GM21786 (cell line): ENCODE results near the gene AGMO.

Source experiments
- ATAC-seq: cut with Tn5 transposase; IDR thresholded peaks from one replicate; pipeline ENCODE4 v1.9.1; 2021; ENCODE audit not compliant: unreplicated experiment

Gene AGMO

DNA sequence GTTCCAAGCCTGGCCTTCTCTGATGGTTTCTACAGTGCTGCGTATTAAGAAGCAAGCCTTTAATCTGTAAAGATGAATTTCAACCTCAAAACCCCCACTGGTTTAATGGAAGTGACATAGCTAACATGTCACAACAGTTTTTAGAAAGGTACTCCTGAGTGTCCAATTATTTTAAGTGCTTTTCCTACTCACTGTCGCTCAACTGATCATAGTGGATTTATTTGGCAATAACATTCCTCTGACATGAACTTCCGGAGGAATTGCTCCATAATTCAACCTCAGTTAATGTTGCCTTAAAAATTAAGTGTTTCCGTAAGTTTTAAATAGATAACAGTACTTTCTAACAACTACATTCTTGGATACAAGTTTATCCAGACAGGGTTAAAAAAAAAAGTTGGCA is 57.5 kb downstream of the AGMO start:
- no peak for ATAC-seq

DNA sequence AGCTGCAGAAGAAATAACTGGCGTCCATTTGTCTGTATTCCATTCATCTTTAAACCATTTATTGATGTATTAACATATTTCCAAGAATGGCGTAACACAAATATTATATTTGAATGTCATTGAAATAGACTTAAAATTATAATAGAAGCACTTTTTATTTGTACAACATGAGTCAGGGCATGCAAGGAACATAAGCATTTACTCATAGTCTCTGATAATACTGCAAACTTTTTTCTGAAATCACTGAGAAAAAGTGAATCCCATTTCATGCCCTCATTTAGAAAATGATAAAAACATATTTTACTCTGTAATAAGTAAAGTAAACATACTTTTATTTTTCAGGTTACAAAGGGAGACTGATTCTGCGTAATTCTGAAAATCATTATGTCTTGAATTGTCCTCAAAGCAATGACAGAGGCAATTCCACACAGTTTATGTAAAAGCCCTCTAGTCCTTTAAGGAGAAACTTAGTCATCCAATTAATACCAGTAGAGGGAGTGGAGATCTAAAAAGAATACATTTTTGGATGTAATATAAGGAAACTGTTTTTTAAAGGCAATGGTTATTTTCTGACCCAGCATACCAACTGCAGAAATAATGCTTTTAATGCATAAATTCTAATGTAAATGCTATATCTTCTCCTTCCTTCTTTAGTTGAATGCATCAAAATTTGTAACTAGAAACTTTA is 58.1 kb downstream of the AGMO start:
- ATAC-seq = no peak

DNA sequence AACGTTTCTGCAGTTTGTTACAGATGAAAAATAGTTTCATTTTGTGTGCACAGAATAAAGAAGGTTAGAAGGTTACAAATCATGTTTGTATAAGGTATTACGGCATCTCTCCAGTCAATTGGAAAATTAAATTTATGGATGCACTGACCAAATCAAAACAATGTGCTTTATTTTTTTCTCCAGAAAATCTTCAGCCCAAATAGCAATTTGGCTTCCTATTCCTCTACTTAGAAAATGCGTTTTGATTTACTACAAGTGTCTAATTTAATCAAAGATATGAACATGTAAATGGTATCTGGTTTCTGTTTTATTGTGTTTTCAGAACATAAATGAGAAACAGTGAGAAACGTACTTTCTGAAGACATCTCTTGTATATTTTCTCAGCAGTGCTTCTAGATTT is 63.4 kb downstream of the AGMO start:
- ATAC-seq = no peak

DNA sequence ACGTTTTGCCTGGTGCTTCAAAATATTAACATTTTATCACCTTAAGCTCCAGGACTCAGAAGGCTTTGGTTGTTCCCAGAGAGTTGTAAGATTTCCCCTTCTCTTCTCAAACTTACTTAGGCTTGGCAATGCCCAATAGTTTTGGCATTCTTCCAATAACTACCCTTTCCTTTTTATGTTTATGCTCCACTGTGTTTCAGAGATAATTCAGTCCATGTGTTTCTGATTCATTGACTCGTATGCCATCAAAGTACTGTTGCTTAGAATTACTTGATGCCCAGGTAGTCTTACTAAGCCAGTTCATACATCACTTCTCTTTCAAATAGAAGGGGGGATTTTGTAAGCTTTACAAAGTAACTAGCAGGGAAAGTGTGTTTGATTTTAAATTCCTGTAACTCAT is 66.6 kb downstream of the AGMO start:
- ATAC-seq = no peak

DNA sequence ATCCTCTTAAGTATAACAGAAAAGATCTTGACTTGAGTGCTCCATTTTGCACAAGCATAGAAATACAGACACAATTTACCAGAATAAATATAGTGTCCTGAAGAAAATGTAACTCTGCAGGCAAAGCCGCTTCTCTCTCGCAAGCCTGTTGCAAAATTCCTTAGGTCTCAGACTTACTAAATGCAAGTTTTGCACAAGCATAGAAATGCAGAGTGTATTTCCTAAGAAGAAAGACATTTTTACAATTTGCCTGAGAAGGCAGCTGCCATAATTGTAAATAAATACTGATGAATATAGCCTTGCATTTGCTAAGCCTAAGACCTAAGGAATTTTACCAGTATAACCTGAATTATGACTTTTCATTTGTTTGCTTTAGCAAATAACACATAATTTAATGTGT is 67.1 kb downstream of the AGMO start:
- ATAC-seq = no peak

DNA sequence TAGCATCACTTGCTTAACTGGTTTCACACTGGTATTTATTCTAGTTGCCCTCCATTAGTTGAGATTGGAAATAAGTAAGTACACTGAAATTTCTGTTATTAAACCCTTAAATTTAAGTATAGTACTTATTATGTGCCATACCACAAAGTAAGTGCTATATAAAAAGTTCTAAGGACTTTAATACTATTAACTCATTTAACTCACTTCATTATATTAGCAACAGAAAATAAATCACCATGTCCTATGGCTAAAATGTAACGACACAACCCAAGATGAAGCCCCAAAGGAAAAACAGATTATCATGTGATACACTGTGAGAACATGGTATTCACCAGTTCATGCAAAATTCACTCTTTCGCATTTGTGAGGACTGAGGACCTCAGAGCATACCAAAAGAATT is 70.5 kb downstream of the AGMO start:
- no peak for ATAC-seq

DNA sequence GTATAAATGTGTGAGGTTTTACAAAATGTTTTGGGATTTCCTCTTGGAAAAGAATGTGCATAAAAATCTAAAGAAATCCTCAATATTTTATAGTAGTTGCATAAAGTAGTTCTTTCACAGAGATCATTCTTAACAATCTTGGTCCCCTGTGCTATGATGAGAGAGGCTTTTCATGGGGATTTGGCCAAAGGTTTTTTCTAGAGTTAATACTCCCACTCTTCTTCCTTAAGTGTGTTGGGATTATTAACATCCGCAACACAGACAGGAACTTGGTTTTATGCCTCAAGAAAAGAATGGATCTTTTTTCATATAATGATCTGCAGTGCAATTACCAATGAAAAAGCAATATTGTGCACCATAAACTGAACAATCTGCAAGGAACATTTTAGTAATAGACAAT is 71.5 kb downstream of the AGMO start:
- no peak for ATAC-seq

DNA sequence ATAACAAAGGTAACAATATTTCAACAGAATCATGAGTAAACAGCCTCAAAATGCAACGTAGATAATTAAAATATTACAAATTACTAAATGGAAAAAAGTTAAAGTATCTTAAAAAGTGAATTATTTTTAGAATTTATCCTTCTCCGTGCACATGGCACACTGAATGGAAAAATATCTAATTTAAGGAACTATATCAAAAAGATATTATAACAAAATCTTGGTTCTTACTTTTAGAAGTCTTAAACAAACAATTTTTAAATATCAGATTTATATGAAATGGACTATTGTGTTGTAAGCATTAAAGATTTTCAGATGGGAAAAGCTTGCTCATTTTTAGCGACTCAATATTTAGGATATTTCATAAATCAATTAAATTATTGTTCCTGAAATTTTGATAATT is 72.0 kb downstream of the AGMO start:
- no peak for ATAC-seq

DNA sequence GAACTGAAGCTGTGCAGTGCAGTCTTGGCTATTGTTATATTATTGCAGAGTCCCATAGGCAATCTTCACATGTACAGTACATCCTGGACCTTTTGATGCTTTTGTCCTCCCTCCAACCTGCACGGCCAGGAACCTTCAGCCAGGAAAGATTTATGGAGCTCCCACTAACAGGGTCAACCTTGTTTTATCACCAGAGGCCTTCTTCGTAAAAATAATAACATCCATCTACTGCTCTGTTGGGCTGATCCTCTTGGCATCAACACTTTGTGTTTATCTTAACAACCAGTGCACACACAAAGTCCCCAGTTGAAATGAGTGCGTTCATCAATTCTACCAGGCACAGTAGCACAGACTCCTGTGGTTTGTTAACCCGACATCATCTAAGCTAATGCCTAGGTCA is 72.4 kb downstream of the AGMO start:
- ATAC-seq = no peak

DNA sequence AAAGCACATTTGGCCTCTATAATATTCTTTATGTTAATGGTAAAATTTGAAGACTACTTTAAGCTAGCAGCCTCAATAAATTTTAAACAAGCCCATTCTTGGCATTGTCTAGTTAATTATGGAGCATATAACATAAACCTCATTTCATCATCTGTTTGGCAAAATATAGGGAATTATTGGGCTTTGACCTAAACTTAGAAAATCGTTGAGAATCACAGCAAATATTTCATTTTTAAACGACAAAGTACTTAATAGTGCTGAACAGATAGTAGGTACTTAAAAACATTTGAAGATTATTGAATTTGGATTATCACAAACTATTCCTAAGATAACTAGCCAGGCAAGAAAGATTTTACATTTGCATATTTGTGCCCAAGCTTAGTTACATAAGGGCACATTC is 73.4 kb downstream of the AGMO start:
- ATAC-seq = no peak

DNA sequence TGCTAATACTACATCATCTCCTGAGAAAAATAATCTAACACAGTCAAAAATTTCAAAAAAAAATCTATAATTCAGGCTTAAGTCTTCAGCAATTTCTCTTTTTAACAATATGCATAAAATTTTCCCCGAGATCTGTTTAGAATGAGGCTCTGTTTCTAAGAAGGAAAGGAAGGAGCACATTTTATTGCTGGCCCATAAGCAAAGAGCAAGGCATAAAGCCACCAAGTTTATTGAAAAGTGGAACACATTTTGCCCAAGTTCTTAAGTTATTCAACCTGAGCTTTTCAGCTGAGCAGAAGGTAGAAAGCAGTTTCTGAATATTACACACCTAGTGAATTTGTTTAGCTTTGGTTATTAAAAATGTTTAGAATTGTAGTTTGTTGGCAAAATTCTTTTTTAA is 73.9 kb downstream of the AGMO start:
- no peak for ATAC-seq

DNA sequence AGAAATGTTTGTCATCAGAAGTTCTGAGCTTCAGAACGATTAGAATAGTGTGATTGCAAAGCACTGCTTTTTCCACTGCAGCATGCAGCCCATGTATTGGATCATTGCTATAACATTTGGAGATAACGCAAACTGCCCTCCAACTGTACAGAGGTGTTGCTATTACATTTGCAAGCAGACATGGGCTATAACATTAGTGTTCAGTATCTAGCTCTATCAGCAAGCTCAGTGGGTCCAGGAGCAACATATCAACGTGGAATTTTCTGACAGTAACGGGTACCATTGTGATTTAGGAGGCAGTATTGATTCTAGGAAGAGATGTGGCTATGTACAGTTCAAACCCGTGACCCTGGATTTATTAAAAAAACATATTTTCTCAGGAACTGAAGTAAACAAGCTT is 75.8 kb downstream of the AGMO start:
- ATAC-seq = no peak

DNA sequence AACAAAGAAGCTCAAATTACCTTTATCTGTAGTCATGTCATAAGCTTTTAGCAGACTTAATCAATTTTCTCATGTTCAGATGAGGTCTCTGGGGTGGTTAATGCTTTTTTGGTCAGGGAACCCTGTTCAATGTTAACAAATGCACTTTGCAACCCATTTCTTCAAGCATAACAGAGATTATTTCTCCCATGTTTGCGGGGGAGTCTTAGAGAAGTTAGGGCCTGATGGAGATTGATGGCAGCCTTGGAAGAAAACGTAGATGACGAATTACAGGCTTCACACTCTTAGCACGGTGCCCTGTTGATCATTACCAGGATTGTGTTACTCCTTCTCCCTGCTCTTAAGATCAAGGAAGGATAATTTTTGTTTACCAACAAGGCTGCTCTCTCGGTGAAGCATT is 76.4 kb downstream of the AGMO start:
- ATAC-seq = no peak

DNA sequence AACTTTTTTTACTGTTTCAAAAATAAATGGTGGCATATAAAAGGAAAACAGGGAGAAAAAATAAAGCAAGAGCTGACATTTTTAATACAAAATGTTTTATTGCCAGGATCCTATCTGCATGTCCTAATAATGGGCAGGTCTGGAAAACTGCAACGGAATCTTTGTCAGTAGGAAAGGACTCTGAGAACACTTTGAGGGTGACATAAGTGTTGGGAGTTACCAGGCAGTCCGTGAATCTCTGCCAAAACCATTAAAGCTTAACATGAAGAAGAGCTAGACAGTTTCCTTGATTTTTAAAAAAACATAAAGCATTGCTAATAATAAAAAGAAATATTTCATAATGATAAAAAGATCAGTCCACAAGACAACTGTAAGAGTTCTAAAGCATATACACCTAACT is 80.7 kb downstream of the AGMO start:
- ATAC-seq = no peak

DNA sequence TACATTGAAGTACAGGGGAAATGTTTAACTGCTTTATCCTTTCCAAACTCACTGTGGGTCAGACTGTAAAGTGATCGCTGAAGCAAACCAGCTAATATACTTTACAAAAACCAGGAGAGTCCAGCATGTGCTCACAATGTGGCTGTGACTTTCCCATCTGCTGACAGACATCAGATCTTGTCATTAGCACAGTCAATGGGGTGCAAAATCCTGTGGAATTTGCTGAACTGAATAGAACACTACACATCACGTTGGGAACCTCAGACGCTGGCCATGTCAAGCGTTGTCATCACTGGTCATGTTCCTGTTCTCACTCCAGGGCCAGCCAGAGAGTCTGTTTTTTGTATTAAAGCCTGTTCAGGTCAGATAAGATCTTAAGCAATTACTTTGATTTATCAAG is 83.4 kb downstream of the AGMO start:
- no peak for ATAC-seq

DNA sequence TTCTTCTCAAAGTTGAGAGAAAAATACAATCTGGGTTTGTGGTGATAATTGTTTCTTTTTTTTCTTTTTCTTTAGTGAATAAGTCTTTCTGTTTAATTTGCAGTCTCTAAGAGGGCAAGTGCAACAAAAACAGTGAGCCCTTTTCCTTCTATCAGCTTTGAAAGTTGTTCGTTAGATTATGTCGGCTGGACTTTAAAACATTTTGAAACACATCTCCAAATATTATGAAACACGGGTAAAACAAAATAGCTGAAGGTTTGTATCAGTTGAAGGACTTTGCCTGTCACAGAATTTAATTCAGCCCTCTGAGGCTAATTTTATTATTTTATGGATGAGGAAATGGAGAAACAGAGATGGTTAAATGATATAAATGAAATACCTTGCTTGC is 85.3 kb downstream of the AGMO start:
- ATAC-seq = no peak

DNA sequence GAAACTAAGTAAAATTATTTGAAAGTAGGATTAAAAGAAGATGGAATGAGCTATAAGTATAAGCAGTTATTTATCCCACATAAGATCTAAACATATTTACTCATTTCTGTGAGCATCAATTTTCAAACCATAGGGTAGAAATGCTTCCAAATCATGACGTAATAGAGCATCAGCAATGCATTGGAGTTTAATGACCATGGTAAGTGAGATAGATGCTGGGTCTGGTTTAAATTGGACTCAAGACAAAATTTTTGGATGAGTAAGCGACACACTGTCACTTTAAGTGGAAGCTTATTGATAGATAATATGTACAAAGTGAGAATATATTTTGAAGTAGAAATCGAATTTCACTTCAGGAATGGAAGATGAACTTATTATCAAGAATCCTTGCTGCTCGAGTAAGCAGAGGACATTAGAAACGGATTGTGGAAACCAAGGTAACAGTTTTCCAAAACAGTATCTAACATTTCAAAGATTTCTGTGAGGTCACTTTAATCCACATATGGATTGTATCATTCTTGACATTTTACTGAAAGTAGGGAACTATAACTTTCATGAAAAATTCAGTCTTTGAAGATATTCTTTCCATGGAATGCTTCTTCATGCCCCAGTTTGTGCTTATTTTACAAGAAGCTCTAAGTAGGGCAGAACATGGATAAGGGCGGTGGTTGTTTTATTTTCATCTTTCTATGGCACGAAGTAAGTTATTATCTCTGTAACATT is 85.8 kb downstream of the AGMO start:
- no peak for ATAC-seq

DNA sequence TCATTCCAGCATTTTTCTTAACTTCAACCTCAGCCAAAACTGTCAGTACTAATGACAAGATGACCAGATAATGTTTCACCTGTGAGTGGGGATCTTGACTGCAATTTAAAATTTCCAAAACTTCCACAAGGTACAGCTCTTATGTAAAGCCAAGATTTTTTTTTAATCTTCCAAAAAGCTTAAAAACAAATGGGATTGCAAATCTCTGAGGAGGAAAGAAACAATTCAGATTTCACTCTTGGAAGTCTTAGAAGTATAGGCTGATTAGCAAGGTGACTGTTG is 90.2 kb downstream of the AGMO start:
- no peak for ATAC-seq

DNA sequence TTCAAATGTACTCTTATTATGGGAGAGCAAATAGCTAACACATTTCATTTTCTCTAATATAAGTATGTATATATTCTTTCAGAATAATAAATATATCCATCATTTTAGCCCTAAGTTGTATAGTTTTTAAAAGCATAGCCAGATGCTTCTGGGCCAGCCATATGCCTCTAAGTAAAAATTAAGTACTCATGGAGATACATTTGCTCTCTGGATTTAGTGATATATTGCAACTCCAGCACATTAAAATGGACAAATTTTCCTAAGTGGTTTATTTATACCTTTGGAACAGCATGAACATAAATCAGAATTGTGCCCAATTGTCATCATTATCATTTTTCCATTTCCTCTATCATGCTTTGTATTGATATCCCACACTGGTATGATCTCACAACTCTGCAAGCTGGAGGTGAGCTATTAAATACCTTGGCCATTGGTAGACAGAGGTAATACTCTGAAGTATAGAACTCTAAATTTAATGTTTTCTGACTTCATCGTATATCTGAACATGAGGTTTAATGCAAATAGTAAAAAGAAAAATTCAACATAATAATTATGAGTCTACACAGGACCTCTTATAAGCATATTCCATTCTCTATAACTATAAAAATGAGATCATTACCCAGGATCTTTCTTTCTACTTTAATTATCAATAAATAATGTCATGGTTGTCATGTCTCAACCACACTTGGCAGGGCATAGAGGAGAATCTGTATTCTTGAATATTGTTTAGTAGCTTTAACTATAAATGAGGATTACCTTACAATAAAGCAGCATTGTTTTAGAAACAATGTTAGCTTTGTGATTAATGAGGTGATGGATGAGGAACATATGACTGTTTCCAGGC is 90.8 kb downstream of the AGMO start:
- no peak for ATAC-seq

DNA sequence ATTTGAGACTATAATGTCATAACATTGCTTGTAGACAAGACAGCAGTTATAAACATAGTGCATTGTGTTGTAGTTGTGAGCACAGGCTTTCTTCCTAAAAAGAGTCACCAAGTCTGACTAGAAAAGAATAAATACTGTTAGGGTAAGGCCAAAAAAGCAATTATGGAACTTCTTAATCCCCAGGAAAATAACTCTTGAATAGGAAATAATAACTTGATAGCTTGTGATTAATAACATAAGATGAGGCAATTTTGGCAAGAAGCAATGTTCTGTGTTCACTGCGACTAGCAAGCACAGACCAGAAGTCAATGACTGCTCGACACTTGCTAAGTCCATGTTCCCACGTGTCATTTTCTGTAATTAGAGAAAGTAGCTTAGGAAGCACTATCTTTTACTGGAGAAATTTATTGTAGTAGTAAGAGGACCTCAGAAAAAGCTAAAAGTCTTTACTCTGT is 97.1 kb downstream of the AGMO start:
- ATAC-seq = no peak

DNA sequence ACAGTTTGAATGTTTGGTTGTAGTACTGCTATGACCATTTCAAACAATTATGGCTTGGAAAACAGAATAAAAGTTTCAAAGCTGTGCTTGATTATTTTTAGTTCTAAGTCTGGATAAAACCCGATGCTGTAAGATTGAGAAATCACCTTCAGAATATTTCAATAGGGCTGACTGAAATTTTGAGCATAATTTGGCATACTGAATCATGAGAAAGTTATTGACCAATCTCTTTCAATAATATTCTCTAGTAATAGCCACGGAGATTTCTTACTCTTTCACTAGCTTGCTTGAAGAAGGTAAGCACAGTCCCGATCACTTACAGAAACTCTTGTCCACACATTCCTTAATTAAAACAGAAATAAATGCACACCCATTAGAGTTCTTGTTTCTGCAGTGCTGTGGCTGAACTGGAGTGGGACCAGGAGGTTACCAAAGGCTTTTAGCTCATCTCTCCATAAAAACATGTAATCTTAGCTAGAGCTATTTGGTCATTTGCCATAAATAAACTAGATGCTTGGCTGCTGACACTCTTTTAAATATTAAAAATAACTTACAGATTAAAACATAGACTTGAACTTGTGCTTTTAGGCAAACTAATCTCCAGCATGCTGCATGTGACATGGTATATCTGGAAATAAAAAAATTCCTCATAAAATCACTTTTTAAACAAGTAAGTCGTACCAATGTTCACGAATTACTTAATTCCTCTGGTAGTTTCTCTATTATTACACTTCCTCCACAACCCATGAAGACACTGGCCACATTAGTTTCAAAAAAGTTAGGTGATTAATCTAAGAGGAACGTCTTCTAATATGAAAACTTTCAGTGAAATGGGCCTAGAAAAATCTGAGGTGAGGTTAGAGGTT is 97.8 kb downstream of the AGMO start:
- no peak for ATAC-seq
